Upper lobe of left lung (tissue), 4 donors: Measurements from ENCODE around the gene NDUFS1.

Experiments
- CTCF ChIP-seq, 6 experiments: fragments of 450-650 bp in 4 of 6; fragments of 200-600 bp in 2 of 6; sonication (generic) in 2 of 6; IDR thresholded peaks; one replicate each; pipeline ENCODE4 v1.5.1; 2016 to 2019; ENCODE audit warnings: antibody characterized with exemption in 6 of 6
- POLR2A ChIP-seq, 4 donors: fragments of 450-650 bp; IDR thresholded peaks; one replicate each; pipeline ENCODE4 v1.5.1; 2016 to 2017; ENCODE audit warnings: antibody characterized with exemption in 4 of 4, mild to moderate bottlenecking in 2 of 4
- POLR2AphosphoS5 ChIP-seq, 2 donors: sonication (generic); formaldehyde crosslinking; IDR thresholded peaks; one replicate each; pipeline ENCODE4 v1.5.1; 2017; ENCODE audit warnings: antibody characterized with exemption in 2 of 2

- no peak for TF ChIP-seq CTCF (IDR thresholded peaks at IDR 0.05)
- peak in 3 of 4 donors; percentile 46 to 75 (median 68) for TF ChIP-seq POLR2A (IDR thresholded peaks at IDR 0.05)
- peak; percentile 71 to 89 for TF ChIP-seq POLR2AphosphoS5 (IDR thresholded peaks at IDR 0.05)
These were observed 74.8 kb downstream of the NDUFS1 start for GRCh38 chr2:206084439-206084869.
